Lower lobe of right lung (tissue), 2 donors: ENCODE data around the gene GAREM2. TPM values are rescaled to one million over a fixed set of nuclear protein-coding genes. Genes with fewer than 3 reads are reported as not detected.

Source experiments
- ATAC-seq, 2 donors: fragments of 200-7000 bp; cut with Tn5 transposase; one replicate each; pipeline ENCODE4 v1.9.1; 2020 to 2022; ENCODE audit warnings: mild to moderate bottlenecking in 2 of 2, moderate library complexity in 2 of 2
- DNase-seq: peaks from one replicate; pipeline ENCODE4 v3.0.0-alpha.2; 2020
- H3K27ac ChIP-seq: fragments of 200-600 bp; one replicate; pipeline ENCODE4 v1.8.0; 2022
- H3K27me3 ChIP-seq: fragments of 200-600 bp; one replicate; pipeline ENCODE4 v1.8.0; 2022; ENCODE audit warnings: low read depth
- H3K36me3 ChIP-seq: fragments of 200-600 bp; one replicate; pipeline ENCODE4 v1.8.0; 2022; ENCODE audit warnings: mild to moderate bottlenecking
- H3K4me1 ChIP-seq: fragments of 200-600 bp; one replicate; pipeline ENCODE4 v1.8.0; 2022
- H3K4me3 ChIP-seq: fragments of 200-600 bp; one replicate; pipeline ENCODE4 v1.8.0; 2022; ENCODE audit warnings: mild to moderate bottlenecking
- H3K9me3 ChIP-seq: fragments of 200-600 bp; one replicate; pipeline ENCODE4 v1.8.0; 2022
- CTCF ChIP-seq: fragments of 200-600 bp; IDR thresholded peaks from one replicate; pipeline ENCODE4 v1.8.0; 2022; ENCODE audit warnings: antibody characterized with exemption, mild to moderate bottlenecking
- intact Hi-C: fragments of 100-400 bp; cut with DNase I; formaldehyde crosslinking; loops from one replicate; pipeline ENCODE4 v1.11.0; 2022
- total RNA-seq: library from RNA; stranded (reverse); fragmentation: NEBNext Ultra II Directional; extraction: Animal tissue kit (Norgen Biotek cat#: 25700); gene quantifications from one replicate; pipeline ENCODE4 v1.2.1, GENCODE V29; 2021
- donor health status: DM: no; HTN: yes; CAD: no; lungs with severe emphysema.

The GAREM2 gene
- total RNA-seq, 1 donor from 2014 or later: 2.0 TPM

DNA sequence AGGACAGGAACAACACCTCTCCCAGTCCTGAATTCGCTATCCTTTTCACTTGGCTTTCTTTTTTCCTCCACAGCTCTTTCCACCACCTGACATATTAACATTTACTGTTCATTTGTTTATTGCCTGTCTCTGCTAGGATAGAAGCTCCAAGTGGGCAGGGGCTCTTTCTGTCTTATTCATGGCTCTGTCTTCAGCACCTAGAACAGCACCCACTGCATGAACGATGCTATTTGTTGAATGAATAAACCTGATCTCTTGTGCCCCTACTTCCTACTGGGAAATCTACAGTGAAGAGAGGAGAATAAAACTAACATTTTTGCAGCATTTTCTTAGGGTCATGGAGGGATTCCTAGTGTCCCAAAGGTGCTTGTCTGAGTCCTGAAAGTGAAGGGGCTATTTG lies 24.4 kb upstream of the GAREM2 start:
- H3K4me1 ChIP-seq: peaks cover 13% of the 10 kb centered on the region
- DNase-seq (no peak), ATAC-seq (no peak)
- H3K9me3 ChIP-seq: no peaks in the 10 kb centered on the region
- intact Hi-C loops: no loop called here
- peaks cover 4% of the 10 kb centered on the region for H3K27me3 ChIP-seq
- no peaks in the 10 kb centered on the region for H3K36me3 ChIP-seq
- no peak overlapping the region for H3K4me3 ChIP-seq
- no peak for TF ChIP-seq CTCF
- no peak overlapping the region for H3K27ac ChIP-seq

- Histone ChIP-seq H3K9me3 (no peaks in the 10 kb centered on the region), H3K36me3 (no peaks in the 10 kb centered on the region), H3K27me3 (peaks cover 4% of the 10 kb centered on the region), H3K4me3 (no peak overlapping the region), H3K27ac (no peak overlapping the region), H3K4me1 (no peaks in the 10 kb centered on the region)
- no peak for ATAC-seq
- intact Hi-C loops: no loop called here
- no peak for DNase-seq
- TF ChIP-seq CTCF: no peak
These were observed 22.6 kb upstream of the GAREM2 start for GRCh38 chr2:26150243-26150642.

- H3K36me3 ChIP-seq: no peaks in the 10 kb centered on the region
- no peak for ATAC-seq
- TF ChIP-seq CTCF: no peak
- no peaks in the 10 kb centered on the region for H3K9me3 ChIP-seq
- no peak for DNase-seq
- no peaks in the 10 kb centered on the region for H3K4me1 ChIP-seq
- H3K4me3 ChIP-seq: no peak overlapping the region
- no peaks in the 10 kb centered on the region for H3K27me3 ChIP-seq
- intact Hi-C loops: no loop called here
- no peak overlapping the region for H3K27ac ChIP-seq
These were observed 15.3 kb upstream of the GAREM2 start for GRCh38 chr2:26157580-26157979.

GRCh38 chr2:26161926-26162325 lies 11.0 kb upstream of the GAREM2 start:
- intact Hi-C loops: no loop called here
- no peak for ATAC-seq
- Histone ChIP-seq H3K27me3 (no peaks in the 10 kb centered on the region), H3K9me3 (no peaks in the 10 kb centered on the region), H3K4me1 (no peaks in the 10 kb centered on the region), H3K27ac (no peak overlapping the region), H3K4me3 (no peak overlapping the region), H3K36me3 (no peaks in the 10 kb centered on the region)
- no peak for DNase-seq
- no peak for TF ChIP-seq CTCF

DNA sequence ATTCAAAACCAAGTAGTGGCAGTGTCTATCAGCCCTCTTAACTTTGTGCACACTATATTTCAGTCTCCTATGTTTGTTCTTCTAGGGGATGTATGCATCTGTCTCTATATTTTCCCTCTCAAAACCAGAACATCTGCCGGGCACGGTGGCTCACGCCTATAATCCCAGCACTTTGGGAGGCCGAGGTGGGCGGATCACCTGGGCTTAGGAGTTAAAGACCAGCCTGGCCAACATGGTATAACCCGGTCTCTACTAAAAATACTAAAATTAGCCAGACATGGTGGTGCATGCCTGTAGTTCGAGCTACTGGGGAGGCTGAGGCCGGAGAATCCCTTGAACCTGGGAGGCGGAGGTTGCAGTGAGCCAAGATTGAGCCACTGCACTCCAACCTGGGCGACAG lies 9.9 kb upstream of the GAREM2 start:
- ATAC-seq (no peak), DNase-seq (no peak)
- Histone ChIP-seq H3K27me3 (no peaks in the 10 kb centered on the region), H3K36me3 (no peaks in the 10 kb centered on the region), H3K4me3 (no peak overlapping the region), H3K4me1 (no peaks in the 10 kb centered on the region), H3K27ac (no peak overlapping the region), H3K9me3 (no peaks in the 10 kb centered on the region)
- intact Hi-C loops: no loop called here
- TF ChIP-seq CTCF: no peak

DNA sequence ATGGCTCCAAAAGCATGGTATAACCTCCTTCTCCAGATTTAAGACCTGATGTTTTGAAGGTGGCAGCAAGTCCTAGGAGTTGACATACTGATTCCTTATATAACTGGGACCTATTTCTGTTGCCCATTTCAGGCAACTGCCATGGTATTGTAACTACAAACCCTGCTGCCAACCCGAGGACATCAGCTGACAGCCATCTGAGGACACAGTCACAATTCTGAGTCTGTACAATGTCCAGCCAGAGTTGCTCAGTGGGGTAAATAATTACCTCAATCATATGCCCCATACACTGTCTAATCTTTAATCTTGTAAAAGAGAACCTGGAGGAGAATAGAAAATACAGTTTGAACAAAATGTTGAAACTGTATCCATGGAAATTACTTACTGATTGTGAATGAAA lies 8.7 kb upstream of the GAREM2 start:
- Histone ChIP-seq H3K4me3 (no peak overlapping the region), H3K9me3 (no peaks in the 10 kb centered on the region), H3K27me3 (no peaks in the 10 kb centered on the region), H3K4me1 (no peaks in the 10 kb centered on the region), H3K36me3 (no peaks in the 10 kb centered on the region), H3K27ac (no peak overlapping the region)
- peak; percentile 4 for DNase-seq
- ATAC-seq: no peak
- no peak for TF ChIP-seq CTCF
- intact Hi-C loops: no loop called here
